ENCODE data around the gene LRFN3.
"Not testable (repeated sequence)": the region's sequence is repeated elsewhere in the genome, so short reads cannot be mapped to it uniquely, and the experiment has no call there.

LRFN3 gene

DNA sequence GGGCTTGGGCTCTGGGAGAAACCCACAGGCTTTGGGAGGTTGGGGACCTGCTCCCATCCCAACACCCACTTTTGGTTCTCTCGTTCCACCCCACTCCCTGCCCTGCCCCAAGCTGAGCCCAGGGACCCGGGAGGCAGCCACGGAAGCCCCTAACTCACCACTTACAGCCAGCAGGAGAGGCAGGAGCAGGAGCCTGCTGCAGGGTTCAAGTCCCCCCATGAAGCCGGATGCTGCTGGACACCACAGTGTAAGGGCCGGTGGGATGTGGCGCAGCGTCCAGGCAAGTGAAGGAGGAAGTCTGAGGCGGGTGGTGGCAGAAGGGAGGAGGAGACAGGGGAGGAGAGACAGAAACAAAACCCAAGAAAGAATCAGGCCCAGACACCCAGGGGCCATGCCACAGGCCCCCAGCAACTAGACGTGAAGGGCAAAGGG, 28.1 kb upstream of the LRFN3 start, which contains the start of gene TYROBP:
TYROBP (minus strand) TSS at position 286 of the 432 bp plus-strand sequence; CDS start at position 219, 67 bp downstream.
- H3K4me3 ChIP-seq (ENCODE audit: low read depth, low read length): no peak within 1 kb of the TSS
- TF ChIP-seq, protein P1, sequence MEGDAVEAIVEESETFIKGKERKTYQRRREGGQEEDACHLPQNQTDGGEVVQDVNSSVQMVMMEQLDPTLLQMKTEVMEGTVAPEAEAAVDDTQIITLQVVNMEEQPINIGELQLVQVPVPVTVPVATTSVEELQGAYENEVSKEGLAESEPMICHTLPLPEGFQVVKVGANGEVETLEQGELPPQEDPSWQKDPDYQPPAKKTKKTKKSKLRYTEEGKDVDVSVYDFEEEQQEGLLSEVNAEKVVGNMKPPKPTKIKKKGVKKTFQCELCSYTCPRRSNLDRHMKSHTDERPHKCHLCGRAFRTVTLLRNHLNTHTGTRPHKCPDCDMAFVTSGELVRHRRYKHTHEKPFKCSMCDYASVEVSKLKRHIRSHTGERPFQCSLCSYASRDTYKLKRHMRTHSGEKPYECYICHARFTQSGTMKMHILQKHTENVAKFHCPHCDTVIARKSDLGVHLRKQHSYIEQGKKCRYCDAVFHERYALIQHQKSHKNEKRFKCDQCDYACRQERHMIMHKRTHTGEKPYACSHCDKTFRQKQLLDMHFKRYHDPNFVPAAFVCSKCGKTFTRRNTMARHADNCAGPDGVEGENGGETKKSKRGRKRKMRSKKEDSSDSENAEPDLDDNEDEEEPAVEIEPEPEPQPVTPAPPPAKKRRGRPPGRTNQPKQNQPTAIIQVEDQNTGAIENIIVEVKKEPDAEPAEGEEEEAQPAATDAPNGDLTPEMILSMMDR (IDR thresholded peaks at IDR 0.05; ENCODE audit: low read depth, low read length): no peak

DNA sequence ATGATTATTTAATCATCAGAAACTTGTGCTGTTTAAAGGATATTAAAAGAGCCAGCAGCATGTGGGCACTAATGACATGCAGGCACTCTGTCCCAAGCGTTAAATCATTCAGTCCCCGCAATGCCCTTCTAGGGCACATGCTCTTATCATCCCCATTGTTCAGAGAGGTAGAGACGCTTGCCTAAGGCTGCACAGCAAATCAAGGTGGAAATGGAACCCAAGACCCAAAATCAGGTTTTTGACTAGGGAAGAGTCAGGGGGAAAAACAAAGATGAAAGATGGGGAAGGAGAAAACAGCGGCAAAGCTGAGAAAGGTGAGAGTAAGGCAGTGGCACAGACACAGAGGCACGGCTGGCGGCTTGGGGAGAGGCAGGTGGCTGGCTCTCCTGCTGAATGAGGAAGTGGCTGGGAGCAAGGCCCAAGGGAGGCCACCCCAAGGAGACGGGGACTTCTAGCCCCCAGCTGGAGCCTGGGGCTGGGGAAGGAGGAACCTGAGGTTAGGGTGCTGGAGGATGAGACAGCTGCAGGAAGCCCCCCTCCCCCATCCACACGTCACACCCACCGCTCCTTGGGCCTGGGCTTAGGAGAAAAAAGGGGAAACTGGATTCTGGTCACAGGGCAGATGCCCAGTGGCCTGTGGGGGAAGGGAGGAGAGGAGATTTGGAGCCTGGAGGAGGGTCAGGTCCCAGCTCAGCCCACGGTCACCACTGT, 27.0 kb upstream of the LRFN3 start:
- H3K4me3 ChIP-seq (ENCODE audit: low read depth, low read length): no peak overlapping the region
- TF ChIP-seq, protein P1 (IDR thresholded peaks at IDR 0.05; ENCODE audit: low read depth, low read length): no peak

DNA sequence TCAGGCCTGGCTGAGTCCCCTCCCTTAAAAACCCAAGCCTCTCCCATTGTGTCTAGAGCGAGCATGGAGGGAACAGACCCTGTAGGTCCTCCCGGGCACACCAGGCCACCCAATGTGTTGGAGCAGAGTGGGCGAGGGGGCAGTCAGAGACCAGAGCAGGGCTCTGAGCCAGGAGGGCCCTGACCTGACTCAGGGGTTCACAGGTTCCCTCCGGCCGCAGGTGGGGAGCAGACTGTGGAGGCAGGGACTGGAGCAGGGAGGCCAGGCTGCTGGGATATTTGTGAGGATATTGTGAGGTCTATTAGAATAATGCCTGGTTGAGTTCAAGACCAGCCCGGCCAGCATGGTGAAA, 26.5 kb upstream of the LRFN3 start:
- TF ChIP-seq, protein P1 (IDR thresholded peaks at IDR 0.05; ENCODE audit: low read depth, low read length): no peak
- H3K4me3 ChIP-seq (ENCODE audit: low read depth, low read length): no peak overlapping the region

GRCh38 chr19:35910355-35910754, 25.8 kb upstream of the LRFN3 start:
- H3K4me3 ChIP-seq (ENCODE audit: low read depth, low read length): not testable (repeated sequence)

- H3K4me3 ChIP-seq (ENCODE audit: low read depth, low read length): no peak overlapping the region
- TF ChIP-seq, protein P1 (IDR thresholded peaks at IDR 0.05; ENCODE audit: low read depth, low read length): no peak
These were observed 25.0 kb upstream of the LRFN3 start for GRCh38 chr19:35911173-35911572.

GRCh38 chr19:35911790-35912189, 24.4 kb upstream of the LRFN3 start:
- no peak overlapping the region for H3K4me3 ChIP-seq (ENCODE audit: low read depth, low read length)
- TF ChIP-seq, protein P1 (IDR thresholded peaks at IDR 0.05; ENCODE audit: low read depth, low read length): no peak

DNA sequence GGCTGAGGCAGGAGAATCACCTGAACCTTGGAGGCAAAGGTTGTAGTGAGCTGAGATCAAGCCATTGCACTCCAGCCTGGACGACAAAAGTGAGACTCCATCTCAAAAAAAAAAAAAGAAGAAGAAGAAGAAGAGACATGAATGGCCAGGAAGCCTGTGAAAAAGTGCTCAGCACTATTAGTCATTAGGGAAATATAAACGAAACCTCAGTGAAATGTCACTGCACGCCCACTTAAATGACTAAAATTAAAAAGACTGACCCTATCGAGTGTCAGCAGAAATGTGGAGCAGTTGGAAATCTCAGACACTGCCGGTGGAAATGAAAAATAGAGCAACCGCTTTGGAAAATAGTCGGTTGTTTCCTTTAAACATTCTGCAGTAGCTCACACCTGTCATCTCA, 22.6 kb upstream of the LRFN3 start:
- H3K4me3 ChIP-seq (ENCODE audit: low read depth, low read length): no peak overlapping the region
- TF ChIP-seq, protein P1 (IDR thresholded peaks at IDR 0.05; ENCODE audit: low read depth, low read length): no peak

DNA sequence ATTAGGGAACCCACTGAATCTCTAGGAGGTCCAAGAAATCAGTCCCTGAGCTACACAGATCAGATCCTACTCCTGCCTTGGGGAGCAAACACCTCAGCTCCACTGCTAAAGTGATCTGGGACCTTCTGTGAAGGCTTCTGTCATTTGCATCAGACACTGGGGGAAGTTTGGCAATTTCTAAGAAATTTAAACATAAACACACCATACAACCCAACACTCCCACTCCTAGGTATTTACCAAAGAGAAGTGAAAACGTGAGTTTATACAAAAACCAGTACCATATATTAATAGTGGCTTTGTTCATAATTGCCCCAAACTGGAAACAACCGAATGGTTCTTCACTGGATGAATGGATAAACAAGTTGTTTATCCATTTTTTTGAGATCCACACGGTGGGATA, 20.7 kb upstream of the LRFN3 start:
- TF ChIP-seq, protein P1 (IDR thresholded peaks at IDR 0.05; ENCODE audit: low read depth, low read length): no peak
- no peak overlapping the region for H3K4me3 ChIP-seq (ENCODE audit: low read depth, low read length)
